HCT116 (cell line): ENCODE results near the gene ASB4.

ENCODE experiments used
- CEBPB ChIP-seq: IDR thresholded peaks from 2 replicates; pipeline ENCODE4 v1.6.1; 2012; ENCODE audit warnings: low read depth
- EGR1 ChIP-seq: IDR thresholded peaks from 2 replicates; pipeline ENCODE4 v1.6.1; 2012; ENCODE audit warnings: low read depth
- EZH2 ChIP-seq: fragments of 200-600 bp; sonication (generic); IDR thresholded peaks from 2 replicates; pipeline ENCODE4 v1.6.1; 2017; ENCODE audit warnings: antibody characterized with exemption, mixed run types
- EZH2phosphoT487 ChIP-seq: fragments of 200-600 bp; IDR thresholded peaks from 2 replicates; pipeline ENCODE4 v1.6.1; 2018; ENCODE audit warnings: antibody characterized with exemption, borderline replicate concordance
- JUND ChIP-seq: IDR thresholded peaks from 2 replicates; pipeline ENCODE4 v1.6.1; 2012
- POLR2A ChIP-seq: IDR thresholded peaks from 2 replicates; pipeline ENCODE4 v1.7.0; 2011; ENCODE audit warnings: borderline replicate concordance; ENCODE audit not compliant: insufficient read depth, insufficient read length; ENCODE audit errors: extremely low read depth
- POLR2AphosphoS5 ChIP-seq: IDR thresholded peaks from 2 replicates; pipeline ENCODE4 v1.6.1; 2011; ENCODE audit warnings: mild to moderate bottlenecking, low read depth, low read length, moderate library complexity
- TCF7L2 ChIP-seq: IDR thresholded peaks from 2 replicates; pipeline ENCODE4 v1.7.0; 2011; ENCODE audit warnings: borderline replicate concordance, inconsistent platforms; ENCODE audit not compliant: insufficient read depth, insufficient read length; ENCODE audit errors: extremely low read depth
- ZNF274 ChIP-seq: fragments of 200-500 bp; sonication (Bioruptor generic); IDR thresholded peaks from 2 replicates; pipeline ENCODE4 v1.6.1; 2014; ENCODE audit warnings: mild to moderate bottlenecking, low read depth, low read length, inconsistent platforms
- TF ChIP-seq, protein P1 (sequence below), 3 experiments: fragments of 200-600 bp in 1 of 3; sonication (generic) in 1 of 3; IDR thresholded peaks in 2 of 3; conservative IDR thresholded peaks in 1 of 3; 2 replicates each; pipeline ENCODE4 v1.5.1; 2012 to 2017; ENCODE audit warnings: low read depth in 2 of 3, low read length in 2 of 3, antibody characterized with exemption in 1 of 3, borderline replicate concordance in 1 of 3, control low read depth in 1 of 3, mild to moderate bottlenecking in 1 of 3, mixed read lengths in 1 of 3, mixed run types in 1 of 3, moderate library complexity in 1 of 3; ENCODE audit not compliant: insufficient read depth in 1 of 3
- TF ChIP-seq, protein P2 (sequence below): IDR thresholded peaks from 2 replicates; pipeline ENCODE4 v1.6.1; 2012
- TF ChIP-seq, protein P3 (sequence below): IDR thresholded peaks from 2 replicates; pipeline ENCODE4 v1.6.1; 2012
- TF ChIP-seq, protein P4 (sequence below): IDR thresholded peaks from 2 replicates; pipeline ENCODE4 v1.6.1; 2012; ENCODE audit warnings: low read depth

DNA sequence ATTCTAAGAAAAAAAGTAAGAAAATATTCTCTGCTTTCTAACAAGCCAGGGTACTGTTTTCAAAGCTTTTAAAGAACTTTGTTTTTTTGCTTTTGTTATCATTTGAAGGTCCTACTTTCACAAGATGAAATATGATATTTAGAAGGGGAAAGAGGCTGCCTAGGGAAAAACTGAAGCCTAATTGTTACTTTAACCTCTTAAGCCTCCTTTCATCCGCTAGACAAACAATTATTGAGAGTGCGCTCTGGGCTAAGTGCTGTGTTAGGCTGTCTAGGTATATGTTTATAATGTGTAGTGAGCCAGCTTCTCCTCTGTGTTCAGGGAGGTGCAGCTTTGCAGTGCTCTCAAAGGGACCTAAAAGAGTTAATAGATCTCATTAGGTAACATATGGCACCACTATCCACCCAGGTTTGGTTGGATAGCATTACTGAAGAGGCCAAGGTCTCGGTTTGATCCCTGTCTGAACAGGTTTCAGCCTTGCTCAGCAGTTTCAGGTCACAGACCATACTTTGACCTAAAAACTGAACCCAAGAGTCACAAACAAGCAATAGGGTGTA, 92.6 kb downstream of the ASB4 start:
- no peak for TF ChIP-seq JUND
- TF ChIP-seq, protein P1, sequence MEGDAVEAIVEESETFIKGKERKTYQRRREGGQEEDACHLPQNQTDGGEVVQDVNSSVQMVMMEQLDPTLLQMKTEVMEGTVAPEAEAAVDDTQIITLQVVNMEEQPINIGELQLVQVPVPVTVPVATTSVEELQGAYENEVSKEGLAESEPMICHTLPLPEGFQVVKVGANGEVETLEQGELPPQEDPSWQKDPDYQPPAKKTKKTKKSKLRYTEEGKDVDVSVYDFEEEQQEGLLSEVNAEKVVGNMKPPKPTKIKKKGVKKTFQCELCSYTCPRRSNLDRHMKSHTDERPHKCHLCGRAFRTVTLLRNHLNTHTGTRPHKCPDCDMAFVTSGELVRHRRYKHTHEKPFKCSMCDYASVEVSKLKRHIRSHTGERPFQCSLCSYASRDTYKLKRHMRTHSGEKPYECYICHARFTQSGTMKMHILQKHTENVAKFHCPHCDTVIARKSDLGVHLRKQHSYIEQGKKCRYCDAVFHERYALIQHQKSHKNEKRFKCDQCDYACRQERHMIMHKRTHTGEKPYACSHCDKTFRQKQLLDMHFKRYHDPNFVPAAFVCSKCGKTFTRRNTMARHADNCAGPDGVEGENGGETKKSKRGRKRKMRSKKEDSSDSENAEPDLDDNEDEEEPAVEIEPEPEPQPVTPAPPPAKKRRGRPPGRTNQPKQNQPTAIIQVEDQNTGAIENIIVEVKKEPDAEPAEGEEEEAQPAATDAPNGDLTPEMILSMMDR (IDR thresholded peaks at IDR 0.05 in 2 of 3, conservative IDR thresholded peaks at IDR 0.05 in 1 of 3; ENCODE audit: borderline replicate concordance in 1 of 3, insufficient read depth in 1 of 3, low read depth in 2 of 3, low read length in 2 of 3) = no peak
- TF ChIP-seq EGR1 = no peak
- no peak for TF ChIP-seq POLR2A
- TF ChIP-seq CEBPB = no peak
- TF ChIP-seq EZH2phosphoT487 = no peak
- TF ChIP-seq, protein P2, sequence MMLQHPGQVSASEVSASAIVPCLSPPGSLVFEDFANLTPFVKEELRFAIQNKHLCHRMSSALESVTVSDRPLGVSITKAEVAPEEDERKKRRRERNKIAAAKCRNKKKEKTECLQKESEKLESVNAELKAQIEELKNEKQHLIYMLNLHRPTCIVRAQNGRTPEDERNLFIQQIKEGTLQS = no peak
- TF ChIP-seq EZH2 = no peak
- TF ChIP-seq POLR2AphosphoS5 = no peak
- TF ChIP-seq, protein P3, sequence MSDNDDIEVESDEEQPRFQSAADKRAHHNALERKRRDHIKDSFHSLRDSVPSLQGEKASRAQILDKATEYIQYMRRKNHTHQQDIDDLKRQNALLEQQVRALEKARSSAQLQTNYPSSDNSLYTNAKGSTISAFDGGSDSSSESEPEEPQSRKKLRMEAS = no peak
- TF ChIP-seq ZNF274 = no peak
- TF ChIP-seq TCF7L2 = no peak
- TF ChIP-seq, protein P4, sequence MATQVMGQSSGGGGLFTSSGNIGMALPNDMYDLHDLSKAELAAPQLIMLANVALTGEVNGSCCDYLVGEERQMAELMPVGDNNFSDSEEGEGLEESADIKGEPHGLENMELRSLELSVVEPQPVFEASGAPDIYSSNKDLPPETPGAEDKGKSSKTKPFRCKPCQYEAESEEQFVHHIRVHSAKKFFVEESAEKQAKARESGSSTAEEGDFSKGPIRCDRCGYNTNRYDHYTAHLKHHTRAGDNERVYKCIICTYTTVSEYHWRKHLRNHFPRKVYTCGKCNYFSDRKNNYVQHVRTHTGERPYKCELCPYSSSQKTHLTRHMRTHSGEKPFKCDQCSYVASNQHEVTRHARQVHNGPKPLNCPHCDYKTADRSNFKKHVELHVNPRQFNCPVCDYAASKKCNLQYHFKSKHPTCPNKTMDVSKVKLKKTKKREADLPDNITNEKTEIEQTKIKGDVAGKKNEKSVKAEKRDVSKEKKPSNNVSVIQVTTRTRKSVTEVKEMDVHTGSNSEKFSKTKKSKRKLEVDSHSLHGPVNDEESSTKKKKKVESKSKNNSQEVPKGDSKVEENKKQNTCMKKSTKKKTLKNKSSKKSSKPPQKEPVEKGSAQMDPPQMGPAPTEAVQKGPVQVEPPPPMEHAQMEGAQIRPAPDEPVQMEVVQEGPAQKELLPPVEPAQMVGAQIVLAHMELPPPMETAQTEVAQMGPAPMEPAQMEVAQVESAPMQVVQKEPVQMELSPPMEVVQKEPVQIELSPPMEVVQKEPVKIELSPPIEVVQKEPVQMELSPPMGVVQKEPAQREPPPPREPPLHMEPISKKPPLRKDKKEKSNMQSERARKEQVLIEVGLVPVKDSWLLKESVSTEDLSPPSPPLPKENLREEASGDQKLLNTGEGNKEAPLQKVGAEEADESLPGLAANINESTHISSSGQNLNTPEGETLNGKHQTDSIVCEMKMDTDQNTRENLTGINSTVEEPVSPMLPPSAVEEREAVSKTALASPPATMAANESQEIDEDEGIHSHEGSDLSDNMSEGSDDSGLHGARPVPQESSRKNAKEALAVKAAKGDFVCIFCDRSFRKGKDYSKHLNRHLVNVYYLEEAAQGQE = no peak
